HG02970 (cell line): ENCODE data around the gene ARAF.
"Not testable (repeated sequence)": the region's sequence is repeated elsewhere in the genome, so short reads cannot be mapped to it uniquely, and the experiment has no call there.

ENCODE experiments used
- ATAC-seq: cut with Tn5 transposase; IDR thresholded peaks from one replicate; pipeline ENCODE4 v1.9.1; 2021; ENCODE audit warnings: mild to moderate bottlenecking, moderate library complexity, moderate number of reproducible peaks; ENCODE audit not compliant: unreplicated experiment, low FRiP score

Gene ARAF

DNA sequence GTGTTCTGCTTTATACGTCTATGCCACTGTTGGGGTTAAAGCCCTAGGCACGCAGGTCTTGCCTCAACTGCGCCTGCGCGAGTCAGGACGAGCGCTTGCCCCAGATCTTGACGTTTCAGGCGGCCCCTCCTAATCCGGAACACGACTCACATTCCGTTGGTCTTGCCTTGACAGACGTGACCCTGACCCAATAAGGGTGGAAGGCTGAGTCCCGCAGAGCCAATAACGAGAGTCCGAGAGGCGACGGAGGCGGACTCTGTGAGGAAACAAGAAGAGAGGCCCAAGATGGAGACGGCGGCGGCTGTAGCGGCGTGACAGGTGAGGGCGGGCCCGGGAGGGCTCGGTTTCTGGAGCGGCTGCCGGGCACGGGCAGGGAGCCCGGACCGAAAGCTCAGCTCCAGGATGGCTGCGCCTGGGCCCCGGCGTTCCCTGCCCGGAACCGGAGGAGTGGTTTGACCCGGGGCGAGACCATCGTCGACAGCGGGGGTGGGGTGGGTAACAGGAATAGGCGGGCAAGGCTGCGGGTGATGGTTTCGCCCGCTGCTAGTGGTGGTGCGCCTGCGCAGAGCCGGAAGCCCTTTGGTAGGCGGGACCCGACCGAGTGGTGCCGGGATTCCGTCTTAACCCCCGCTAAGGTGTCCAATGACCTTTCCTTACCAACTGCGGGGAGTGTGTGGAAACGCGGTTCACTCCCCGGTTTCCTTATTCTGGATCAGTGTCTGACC is at the start of gene ARAF:
TSS of gene ARAF (plus strand) at position 272 of the 725 bp plus-strand sequence. CDS start 1,763 bp downstream, outside the sequence.
- peak; percentile 79 for ATAC-seq

GRCh38 chrX:47512383-47512782 is 48.6 kb upstream of the ARAF start:
- ATAC-seq = not testable (repeated sequence)

DNA sequence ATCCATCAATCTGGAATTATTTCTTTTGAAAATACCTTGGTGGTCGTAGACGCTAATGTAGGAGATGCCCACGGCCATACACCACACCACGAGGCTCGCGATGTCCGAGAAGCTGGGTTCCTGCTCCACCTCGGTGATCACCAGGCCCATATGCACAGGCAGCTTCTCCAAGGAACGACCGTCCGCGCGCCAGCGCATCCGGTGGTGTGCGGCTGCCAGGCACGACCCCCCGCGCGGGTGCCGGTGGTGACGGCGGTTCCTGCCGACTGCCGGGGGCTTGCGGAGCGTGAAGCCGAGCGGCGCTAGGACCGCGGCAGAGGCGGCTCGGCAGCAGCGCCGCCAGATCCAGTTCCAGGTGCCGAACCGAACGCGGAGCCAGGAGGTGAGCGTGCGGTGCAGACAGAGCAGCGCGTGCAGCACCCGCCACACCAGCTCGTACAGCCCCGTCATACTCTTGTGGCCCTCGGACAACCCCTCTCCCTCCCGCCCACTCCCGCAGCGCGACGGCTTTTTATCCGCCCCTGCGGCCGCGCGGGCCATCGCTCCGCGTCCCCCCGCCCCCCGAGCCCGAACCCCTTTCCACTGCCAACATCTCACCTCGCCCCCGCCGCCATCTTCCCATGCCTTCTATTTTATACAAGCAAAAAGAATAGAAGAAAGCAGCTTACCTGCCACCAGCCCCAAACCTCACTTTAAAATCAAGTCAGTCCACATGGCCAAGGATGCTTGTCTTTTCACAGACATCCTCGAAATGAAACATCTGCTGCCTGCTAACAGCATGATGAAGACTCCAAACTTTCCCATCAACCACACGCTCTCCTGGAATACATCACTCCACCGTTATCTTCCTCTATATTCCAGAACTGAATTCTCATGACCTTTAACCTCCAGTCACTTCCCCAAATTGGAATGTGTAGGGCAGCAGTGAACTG is 47.7 kb upstream of the ARAF start:
- peak; percentile 52 for ATAC-seq

DNA sequence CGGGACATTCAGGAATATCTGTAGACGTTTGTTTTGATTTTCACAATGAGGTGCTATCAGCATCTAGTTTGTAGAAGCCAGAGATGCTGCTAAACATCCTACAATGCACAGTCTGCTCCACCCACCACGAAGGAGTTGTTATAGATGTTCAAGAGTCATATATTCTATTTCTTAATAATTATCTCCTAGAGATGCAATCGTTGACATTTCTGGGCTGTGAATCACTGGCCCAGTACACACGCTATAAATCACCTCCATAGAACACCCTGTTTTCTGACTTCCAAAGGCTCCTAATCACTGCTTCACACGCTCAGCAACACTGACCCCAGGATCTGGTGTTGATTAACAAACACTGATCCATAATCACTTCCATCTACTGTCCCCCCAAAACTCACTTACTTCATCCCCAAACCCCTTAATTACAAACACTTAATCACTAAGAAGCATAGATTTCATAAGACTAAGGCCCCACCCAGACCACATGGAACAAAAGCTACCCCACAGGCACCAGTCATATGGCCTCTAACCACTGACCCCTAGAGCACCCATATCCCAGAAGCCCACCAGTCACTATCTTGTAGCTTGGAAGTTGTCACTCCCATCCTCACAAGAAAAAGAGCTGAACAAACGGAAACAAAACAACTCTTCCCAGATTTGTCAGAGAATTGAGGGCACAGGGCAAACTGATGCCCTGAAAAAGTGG is 46.3 kb upstream of the ARAF start:
- ATAC-seq = no peak

- ATAC-seq = no peak
Measured at GRCh38 chrX:47515941-47516665, 44.9 kb upstream of the ARAF start.

GRCh38 chrX:47518144-47518543 is 42.9 kb upstream of the ARAF start:
- ATAC-seq = no peak

- no peak for ATAC-seq
Measured at GRCh38 chrX:47523297-47523696, 37.7 kb upstream of the ARAF start.

- no peak for ATAC-seq
Measured at GRCh38 chrX:47523713-47524166, 37.3 kb upstream of the ARAF start.

- no peak for ATAC-seq
Measured at GRCh38 chrX:47529548-47529947, 31.5 kb upstream of the ARAF start.

DNA sequence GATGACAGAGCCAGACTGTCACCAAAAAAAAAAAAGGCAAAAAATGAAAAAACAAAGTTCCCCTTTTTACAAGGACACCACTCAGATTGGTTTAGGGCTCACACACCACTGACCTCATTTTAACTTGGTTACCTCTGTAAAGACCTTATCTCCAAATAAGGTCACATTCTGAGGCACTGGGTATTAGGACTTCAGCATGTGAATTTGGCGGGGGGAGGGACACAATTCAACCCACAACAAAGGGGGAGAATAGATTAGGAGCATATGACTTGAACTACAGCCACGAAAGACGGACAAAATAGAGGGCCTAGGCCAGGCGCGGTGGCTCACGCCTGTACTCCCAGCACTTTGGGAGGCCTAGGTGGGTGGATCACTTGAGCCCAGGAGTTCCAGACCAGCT is 31.0 kb upstream of the ARAF start:
- ATAC-seq = no peak

DNA sequence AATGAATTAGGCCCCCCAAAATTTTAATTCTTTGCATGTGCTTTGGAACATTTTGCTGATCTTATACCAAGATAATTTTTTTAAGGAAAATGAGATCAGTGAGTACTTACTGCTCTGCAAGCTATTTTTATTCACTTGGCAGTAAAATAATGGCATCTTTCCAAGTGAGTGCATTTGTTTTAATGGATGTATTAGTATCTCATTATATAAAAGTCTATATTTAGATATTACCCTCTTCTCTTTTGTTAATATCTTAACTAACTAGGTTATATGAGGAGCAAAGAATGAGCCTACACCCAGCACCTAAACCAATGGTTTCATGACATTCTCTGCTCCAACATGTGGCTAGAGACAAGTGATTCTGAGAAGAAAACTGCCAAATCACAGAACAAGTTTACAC is 21.1 kb upstream of the ARAF start:
- ATAC-seq = no peak

DNA sequence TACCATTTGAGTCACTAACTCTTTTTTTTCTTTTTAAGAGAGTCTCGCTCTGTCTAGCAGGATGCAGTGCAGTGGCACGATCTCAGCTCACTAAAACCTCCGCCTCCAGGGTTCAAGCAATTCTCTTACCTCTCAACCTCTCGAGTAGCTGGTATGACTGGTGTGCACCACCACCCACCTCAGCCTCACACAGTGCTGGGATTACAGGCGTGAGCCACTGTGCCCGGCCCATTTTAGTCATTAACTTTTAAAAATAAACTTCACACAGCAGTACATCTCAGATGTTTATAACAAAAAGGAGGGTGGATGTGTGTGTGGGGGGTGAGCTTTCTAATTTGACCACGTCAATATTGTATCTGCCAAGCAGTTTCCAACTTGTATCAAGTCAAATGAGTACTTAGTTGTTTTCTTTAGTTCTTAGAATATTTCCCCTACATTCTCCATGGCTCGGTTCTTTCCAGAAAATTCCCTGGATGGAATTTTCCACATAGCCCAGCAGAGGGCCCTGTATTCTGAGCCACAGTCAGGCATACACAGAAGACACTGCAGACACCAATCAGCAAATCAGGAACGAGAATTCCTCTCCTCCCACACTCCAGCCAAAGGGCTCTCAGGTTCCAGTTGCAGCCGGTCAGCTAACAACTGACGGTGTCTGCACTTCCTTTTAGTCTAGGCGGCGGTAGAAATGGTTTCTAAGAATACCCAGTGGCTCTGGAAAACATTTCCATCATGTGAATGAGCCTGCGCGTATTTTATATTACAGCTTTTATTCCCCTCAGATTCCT is 20.1 kb upstream of the ARAF start:
- no peak for ATAC-seq

DNA sequence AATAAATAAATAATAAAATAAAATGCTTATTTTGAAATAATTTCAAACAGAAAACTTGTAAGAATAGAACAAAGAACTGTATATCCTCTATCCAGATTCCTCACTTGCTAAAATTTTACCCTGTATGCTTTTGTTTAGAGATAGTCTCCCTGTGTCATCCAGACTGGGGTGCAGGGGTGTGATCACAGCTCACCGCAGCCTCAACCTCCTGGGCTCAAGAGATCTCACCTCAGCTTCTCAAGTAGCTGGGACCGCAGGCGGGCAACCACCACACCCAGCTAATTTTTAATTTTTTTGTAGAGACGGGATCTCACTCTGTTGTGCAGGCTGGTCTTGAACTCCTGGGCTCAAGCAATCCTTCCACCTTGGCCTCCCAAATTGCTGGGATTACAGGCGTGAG is 17.5 kb upstream of the ARAF start:
- ATAC-seq = no peak

GRCh38 chrX:47556045-47556623 is 4.9 kb upstream of the ARAF start:
- ATAC-seq = peak; percentile 70

DNA sequence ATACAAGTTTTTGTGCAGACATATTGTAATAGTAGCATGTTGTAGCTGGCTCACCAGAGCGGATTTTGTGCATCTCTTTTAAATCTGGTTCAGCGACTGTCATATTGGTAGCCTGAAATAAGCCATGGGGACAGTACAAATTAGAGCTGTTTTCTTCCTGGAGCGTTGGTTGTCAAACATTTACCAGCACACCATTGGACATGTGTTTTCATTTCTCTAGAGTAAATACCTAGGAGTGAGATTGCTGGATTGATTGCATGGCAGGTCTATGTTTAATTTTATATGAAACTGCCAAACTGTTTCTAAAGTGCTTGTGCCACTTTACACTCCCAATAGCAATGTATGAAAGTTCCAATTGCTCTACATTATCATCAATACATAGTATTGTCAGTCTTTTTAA is 2.6 kb upstream of the ARAF start:
- ATAC-seq = no peak

DNA sequence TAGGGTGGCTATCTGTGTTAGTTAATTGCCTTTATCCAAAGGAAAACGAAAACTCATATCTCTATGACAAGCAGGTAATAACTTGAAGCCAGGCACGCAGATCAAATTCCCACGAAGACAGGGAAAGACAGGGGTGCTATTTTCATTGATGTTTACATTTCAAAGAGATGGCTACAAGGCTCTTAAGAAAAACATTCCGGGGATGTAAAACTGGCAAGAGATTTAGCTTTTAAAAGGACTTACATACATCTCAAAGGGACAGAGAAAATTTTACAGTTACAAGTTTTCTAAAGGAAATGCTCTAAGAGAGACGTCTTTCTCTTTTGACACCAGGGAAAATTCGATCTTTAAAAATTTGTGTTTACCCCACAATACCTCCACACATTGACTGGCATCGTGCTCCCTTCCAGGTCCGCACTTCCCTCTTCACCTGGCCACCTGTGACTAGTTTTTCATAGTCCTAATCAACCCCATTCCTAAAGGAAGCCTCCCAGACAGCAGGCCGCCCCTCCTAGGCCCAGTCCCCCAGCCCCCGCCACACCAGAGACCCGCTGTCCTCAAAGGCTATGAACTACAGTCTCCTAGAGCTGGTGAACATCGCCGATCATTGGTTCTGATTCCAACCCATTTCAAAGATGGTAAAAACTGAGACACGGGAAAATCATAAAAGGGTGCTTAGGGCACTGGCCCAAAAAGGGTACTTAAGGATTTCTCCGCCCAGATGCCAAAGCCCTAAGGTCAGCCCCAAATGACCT is 649 bp upstream of the ARAF start:
- no peak for ATAC-seq

DNA sequence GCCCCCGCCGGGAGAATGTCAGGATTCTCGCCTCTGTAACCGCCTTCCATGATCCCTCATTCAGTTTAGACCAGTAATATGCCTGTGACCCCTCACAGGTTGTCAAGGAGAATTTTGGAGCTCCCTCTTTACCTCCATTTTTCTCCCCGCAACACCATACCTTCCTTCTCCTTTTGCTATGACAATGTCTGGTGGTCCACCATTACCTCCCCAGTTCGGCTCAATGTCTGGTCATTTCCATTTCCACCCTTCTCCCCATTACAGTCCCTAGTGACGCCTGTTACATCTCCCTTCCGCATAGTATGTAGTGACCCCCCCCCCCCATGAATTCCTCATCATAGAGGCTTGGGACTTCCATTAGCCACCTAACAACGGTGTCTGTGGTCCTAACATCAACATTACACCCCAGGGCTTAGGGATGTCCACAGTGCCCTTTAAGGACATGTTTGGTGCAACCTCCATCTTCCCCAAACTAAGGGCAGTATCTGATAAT is 700 bp downstream of the ARAF start:
- ATAC-seq = no peak

GRCh38 chrX:47562615-47563243 is 1.7 kb downstream of the ARAF start:
- ATAC-seq = no peak
